HG03439 (cell line): ENCODE data around the gene CARS2.
"Not testable (repeated sequence)": the region's sequence is repeated elsewhere in the genome, so short reads cannot be mapped to it uniquely, and the experiment has no call there.

Experiments used
- ATAC-seq: cut with Tn5 transposase; IDR thresholded peaks from one replicate; pipeline ENCODE4 v1.9.1; 2021; ENCODE audit warnings: mild to moderate bottlenecking, moderate library complexity; ENCODE audit not compliant: unreplicated experiment

CARS2 gene

DNA sequence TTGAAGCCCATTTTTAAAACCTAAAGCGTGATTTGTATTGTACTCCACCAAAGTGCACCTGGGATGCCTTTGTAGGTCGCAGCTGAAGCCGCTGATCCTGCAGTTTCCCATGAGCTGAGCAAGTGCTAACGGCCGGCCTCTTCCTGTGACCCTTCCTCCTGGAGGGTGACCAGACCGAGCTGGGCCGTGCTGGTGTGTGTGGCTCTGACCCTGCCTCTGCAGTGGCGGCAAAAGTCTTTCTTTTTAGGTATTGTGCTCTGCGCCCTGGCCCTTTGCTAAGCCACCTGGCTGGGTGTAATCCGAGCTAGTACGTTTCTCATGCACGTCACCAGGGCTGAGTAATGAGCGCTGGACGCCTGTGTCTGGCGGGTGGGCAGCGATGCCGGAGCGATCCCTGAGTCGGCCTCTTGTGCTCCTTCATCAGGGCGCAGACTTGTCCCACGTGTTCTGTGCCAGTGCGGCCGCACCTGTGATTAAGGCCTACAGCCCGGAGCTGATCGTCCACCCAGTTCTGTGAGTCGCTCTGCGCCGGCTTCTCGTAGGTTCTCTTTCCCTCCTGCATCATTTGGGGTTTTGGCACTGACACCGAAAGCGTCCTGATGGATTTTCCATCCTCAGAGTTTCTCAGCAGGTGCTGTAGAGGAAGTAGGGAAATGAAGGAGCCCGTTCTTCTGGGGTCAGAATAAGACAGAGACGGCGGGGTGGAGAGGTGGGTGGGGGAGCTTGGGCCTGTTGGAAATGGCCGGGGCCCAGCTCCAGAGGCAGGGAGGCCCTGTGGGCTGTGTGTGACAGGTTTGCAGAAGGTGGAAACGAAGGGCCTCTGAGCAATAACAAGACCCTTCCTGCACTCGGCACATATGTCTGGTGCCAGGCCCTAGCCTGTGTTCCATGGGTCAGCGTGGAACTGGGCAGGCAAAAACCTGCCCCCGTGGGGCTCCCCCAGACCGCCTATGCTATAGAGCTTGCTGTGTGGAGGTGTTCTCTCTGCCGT lies 80.9 kb downstream of the CARS2 start:
- ATAC-seq = no peak

DNA sequence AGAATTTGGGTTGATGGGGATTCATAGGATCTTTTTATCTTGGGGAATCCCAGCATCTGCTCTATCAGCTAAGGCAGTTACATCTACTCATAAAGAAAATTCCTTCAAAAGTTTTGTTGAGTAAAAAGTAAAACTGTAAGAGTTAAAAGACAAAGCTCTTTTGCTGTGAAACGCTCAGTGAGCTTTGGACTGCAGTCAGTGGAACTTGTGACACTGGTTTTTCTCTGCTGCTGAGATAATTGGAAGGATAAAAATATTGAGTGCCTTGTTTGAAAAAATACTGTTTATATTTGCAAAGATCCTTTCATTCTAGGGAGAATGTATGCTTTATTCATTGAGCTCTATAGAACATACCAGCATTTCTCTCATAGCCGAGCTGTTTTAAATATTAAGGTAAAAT lies 85.3 kb downstream of the CARS2 start:
- ATAC-seq = no peak

DNA sequence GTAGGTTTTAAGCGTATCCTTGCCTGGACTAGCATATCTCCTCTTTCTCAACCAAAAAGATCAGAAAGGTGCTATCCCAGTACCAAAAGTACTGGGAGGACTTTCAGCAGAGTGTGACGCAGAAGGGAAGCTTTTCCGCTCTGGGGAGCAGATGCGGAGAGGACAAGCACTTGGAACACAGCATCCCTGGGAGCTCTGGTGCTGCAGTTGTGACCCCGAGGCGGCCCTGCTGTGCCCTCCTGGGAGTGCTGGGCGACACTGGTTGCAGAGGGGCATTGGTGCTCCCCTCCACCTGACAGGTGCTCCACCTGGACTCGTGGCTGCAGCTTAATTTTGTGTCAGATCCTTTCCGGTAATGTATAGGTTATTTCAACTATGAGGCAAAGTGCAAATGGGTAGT lies 87.1 kb downstream of the CARS2 start:
- ATAC-seq = no peak

DNA sequence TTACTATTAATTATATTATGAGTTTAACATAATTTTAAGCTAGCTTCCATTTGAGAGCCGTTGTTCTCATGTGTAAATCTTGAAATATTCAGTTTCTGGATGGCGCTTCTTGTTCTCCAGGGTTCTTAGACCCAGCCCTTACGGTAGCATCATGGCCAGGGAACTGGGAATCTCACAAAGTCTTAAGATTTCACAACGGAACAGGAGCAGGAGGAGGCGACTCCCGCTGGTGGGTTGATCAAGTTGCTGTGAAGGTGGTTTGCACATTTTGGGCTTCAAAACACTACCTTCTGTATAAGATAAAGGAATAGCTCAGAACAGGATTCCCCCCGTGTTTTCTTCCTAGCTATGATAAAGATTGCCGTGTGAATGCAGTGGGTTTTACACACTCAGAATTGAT lies 87.7 kb downstream of the CARS2 start:
- ATAC-seq = no peak

DNA sequence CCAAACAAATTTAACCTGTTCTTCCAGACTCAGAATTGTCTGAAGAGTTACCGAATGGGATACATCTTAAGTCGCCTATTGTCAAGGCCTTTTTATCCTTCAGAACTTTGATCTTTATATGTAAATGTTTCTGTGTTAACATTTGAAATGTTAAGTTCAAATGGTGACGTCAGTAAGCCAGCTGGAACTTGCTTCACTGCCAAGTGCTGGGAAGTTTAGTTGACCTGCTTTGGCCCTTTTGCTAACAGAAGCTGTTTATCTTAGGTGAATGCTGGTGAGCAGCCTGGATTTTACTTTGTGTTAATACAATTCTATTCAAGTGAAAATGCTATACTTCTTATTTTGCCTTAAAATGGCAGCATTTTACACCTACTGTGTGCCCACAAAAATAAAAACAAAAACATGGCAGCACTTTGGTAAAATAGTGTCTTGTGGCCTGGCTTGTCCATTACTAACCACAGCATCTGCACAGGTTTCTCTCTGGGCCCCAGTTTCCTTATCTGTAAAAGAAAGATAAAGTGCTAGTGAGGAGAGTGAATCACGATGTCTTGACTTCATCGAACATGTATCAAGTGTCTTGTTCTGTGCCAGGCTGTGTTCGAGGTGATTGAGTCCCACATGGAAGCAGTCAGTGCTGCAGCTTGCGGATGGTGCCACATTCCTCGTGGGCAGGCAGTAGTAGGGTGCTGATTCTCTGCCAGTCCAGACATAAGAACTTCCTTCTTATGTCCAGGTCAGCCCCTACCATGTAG lies 88.4 kb downstream of the CARS2 start:
- no peak for ATAC-seq

DNA sequence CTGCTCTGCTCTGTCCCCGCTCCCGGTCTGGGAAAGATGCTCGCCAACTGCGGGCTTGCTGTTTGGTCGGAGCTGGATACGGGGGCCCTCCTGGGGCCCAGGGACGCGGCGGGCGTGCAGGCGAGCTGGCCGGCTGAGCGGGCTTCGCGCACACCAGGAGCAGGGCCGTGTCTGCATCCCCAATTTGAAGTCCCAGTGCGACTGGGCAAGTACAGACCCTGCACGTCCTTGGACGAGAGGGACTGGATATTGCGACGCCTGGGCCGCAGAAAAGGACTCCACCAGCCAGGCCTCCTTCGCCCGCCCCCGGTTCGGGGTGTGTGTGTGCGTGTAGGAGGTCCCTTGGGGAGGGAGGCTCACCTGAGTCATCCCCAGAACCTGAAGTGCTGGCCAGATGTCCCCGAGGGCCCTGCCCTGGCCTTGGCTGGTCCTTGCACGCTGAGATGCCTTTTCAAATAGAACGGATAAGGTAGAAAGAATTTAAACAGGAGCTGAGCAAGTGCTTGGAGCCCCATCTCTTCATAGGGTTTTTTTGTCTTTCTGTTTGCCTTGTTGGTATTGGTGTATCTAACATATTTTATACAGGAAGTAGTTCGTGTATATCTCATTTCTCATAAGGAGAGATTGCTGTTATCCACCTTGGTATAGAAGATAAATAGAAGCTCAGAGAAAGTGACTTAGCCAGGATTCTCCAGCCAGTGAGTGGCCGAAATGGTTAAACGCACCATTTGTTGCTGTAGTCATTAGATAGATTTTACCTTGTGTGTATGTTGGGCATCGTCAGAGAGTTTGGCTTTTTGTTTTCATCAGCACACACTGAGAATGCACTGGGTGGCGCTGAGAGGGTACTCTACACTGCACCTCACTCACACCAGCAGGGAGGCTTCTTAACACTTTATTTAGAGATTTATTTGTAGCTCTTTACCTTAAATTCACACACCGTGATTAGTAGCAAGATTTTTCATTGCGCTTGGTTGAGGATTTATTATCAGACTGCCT lies 89.5 kb downstream of the CARS2 start:
- peak; percentile 54 for ATAC-seq

DNA sequence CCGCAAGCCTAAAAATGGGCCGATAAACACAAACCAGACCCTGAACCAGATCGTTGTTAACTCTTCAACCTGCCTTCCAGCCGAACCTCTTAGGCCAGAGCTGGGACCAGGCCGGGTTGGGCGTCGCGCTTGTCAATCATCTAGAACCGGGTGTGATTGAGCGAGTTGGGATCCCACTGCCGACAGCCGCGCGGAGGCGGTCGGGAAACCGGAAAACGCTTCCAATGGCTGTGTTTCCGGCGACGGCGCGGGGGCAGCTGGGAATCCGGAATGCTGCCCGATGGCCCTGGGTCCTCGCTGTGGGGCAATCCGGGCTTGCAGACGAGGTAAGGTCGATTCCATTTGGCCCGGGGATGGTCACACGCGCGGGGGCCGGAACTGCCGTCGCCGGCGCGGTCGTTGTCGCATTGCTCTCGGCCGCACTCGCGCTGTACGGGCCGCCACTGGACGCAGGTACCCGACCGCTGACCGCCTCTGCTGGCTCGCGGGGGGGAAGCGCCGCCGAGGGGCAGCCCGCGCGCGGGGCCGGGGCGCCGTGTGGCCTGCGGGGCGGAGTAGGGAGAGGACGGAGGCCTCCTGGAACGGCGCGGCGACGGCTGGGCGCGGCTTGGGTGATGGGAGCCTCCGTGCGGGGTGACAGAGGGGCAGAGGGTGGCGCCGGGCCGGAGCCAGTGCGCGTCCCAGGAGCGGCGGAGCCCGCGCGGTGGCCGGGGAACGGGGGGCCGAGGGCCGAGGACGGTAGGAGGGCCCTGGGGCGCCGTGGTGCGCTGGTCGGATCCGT lies 90.4 kb downstream of the CARS2 start, which contains the start of gene NAXD:
TSS of gene NAXD (plus strand) at position 224 of the 781 bp plus-strand sequence. CDS start at position 281, 57 bp downstream.
- peak; percentile 68 for ATAC-seq

DNA sequence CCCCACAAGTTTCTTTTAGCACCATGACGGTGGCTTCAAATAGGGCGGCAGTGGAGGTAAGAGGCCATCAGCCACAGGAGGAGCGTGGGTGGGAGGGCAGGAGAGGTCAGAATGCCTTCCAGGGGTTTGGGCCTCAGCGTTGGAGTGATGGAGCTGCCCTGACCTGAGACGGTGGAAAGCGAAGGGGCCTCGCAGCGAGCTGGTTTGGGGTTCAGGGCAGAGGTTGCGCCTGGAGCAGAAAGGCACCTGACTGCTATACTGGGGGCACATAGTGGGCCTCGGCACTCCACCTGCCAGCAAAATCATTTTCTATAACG lies 91.0 kb downstream of the CARS2 start:
- no peak for ATAC-seq

DNA sequence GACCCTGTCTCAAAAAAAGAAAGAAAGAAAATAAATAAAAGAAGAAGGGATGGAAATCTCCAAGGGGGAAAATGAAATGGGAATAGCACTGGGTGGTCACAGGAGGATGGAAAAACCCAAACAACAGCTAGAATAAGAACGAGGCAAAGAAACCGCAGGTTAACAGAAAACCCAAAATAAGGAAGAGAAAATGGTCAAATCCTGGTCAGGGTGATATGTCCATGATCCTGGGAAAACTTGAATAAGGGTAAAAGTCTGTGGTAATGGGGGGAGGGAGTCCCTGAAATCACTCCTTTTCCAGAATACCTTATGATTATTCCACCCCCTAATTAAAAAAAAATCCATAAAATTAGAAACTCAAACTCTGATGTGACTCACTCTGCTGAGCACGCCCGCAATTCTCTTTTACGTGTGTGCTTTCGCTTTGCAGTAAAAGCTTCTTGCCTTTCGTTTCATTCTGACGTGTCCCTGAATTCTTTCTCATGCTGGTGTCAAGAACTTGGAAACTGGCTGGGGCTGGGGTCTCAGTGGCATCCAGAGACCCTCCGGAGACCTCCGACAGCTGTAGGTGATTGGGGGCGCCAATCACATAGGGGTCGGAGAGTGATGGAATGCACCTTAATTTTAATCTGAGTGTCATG lies 94.8 kb downstream of the CARS2 start:
- ATAC-seq = peak; percentile 54

DNA sequence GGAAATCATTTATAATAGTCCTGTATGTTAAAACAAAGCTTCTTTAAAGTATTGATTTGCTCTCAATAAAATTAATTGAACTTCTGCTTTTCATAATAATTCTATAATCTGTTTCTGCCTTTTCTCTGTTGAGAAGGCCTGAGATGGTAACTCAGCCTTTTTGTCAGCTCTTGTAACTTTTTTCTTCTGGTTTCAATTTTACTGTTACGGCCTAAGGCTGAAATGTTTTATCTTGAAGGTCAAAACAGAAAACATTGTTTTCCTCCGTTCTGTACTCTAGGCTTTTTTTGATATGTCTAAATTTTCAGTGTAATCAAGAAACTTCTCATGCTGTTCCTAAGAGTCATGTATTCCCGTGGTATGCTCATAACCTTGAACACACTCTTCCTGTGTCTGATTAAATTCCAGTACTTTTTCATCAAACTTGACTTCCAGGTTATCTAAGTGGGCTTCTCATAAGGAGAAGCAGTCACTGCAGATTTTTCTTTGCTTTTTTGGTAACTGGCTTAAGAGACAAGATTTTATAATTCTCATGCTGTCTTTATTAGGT lies 98.2 kb downstream of the CARS2 start:
- no peak for ATAC-seq

DNA sequence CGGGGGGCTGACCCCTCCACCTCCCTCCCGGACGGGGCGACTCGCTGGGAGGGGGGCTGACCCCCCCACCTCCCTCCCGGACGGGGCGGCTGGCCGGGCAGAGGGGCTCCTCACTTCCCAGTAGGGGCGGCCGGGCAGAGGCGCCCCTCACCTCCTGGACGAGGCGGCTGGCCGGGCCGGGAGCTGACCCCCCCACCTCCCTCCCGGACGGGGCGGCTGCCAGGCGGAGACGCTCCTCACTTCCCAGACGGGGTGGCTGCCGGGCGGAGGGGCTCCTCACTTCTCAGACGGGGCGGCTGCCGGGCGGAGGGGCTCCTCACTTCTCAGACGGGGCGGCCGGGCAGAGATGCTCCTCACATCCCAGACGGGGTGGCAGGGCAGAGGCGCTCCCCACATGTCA lies 99.6 kb downstream of the CARS2 start:
- not testable (repeated sequence) for ATAC-seq

DNA sequence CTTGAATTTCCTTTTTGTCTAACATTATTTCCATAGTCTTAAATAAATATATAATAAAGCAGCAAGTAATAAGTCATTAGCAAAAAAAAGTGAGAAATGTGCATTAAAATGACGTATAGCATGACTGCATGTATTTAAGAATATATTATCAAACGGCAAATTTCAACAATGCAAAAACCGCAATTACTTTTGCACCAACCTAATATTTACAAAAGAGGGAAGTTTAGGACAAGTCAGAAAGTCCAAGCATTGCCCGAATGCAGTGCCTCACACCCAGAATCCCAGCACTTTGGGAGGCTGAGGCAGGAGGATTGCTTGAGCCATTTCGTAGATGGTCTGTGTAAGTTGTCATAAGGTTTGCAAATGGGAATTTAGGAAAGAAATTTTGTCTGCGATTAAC lies 100.8 kb downstream of the CARS2 start:
- ATAC-seq = no peak

DNA sequence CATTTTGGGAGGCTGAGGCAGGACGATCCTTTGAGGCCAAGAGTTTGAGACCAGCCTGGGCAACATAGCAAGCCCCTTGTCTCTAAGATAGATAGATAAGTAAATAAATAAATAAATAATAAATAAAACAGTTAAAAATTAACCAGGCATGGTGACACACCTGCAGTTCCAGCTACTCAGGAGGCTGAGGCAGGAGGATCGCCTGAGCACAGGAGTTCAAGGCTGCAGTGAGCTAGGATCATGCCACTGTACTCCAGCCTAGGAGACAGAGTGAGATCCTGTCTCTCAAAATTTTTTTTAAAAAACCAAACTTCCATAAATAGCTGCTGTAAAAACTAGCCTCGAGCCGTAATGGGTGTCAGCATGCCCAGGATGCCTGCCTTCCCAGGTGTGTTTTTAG lies 104.9 kb downstream of the CARS2 start:
- no peak for ATAC-seq

DNA sequence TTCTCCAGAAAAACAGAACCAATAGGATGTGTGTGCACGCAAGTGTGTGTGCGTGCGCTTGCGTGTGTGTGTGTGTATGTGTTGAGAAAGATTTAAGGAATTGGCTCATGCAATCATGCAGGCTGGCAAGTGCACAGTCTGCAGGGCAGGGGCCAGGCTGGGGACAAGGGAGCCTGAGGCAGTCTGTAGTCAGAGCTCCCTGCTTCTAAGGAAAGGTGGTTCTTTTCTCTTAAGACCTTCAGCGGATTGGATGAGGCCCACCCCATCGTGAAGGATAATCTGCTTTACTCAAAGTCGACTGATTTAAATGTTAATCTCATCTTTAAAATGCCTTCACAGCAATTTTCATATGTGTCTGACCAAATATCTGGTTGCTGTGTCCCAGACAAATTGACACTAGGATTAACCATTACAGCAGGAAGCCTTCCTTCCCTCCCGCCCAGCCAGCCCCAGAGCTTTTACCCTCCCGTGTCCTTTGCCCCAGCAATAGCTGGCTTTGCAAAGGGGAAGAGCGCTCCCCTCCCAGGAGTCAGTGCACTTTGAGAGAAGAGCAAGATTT lies 105.6 kb downstream of the CARS2 start:
- ATAC-seq = no peak

DNA sequence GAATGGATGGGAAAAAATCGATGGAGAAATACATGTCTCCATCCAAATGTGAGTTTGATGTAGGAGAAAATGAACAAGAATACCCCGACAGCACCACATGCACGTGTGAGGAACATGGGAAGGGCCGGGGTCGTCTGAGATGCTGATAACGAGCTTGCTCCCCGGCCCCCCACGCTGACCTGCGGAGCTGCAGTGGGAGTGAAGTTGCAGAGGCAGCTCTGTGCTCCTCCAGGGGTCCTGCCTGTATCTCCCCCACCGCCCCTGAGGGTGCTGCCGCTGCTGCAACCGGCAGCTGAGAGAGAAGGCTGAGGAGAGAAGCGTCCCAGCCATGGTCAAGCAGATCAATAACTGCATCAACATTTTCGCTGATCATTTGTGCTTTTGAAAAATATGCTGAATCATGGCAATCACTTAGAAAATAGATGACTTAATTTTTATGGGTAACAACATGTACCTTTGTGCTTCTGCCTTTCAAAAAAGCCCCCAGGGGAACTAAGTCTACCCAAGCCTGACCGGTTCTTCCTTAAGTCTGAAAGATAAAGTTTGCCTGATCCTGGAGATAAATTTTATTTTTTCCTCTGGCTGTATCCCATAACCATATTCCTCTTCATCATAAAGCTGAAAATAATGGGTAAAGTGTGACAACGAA lies 108.8 kb downstream of the CARS2 start:
- ATAC-seq = no peak

DNA sequence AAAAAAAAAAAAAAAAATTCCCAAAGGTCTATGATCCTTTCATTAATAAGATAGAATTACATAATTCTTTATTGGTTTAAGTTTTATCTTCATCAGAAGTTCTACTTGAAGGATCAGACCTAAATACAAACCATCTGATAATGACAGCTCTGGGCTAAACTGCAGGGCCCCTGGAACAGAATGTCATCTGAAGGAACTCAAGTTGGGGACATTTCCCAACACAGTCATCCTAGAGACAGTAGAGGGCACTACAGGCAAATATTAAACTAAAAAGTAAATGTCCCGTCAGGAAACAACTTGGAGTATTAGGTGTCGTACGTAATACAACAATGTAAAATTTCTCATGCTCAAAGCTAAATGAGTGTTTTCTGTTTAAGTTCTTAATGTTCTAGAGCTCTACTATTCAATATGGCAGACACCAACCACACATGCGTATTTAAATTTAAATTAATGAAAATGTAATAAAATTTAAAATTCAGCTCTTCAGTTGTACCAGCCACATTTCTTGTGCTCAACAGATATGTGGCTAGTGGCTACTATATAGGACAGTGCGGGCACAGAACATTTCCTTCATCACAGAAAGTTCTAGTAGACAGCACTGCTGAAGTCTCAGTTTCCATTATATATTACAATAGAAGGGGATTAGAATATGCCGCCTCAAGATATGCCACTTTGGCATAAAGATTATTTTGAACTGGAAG lies 112.3 kb downstream of the CARS2 start:
- ATAC-seq = peak; percentile 90

DNA sequence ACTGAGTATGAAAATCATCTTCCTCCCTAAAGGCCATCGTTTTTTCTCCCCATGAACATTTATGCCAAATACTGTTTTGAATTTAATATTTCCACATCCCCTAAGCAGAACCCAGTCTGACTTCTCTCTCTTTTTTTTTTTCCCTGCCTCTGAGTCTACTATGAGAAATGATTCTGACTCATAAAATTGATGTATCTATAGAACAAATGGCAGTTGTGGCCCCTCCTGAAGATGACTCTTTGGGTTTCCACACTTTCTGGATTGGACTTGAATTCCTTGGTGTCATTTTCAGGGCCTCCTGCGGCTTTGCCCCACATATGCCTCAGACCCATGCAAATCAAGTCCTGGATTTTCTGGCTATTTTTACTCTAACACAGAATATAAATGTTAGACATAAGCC lies 113.3 kb downstream of the CARS2 start:
- ATAC-seq = no peak
